ENCODE data around the gene PCK2.

- TF ChIP-seq, protein P1, sequence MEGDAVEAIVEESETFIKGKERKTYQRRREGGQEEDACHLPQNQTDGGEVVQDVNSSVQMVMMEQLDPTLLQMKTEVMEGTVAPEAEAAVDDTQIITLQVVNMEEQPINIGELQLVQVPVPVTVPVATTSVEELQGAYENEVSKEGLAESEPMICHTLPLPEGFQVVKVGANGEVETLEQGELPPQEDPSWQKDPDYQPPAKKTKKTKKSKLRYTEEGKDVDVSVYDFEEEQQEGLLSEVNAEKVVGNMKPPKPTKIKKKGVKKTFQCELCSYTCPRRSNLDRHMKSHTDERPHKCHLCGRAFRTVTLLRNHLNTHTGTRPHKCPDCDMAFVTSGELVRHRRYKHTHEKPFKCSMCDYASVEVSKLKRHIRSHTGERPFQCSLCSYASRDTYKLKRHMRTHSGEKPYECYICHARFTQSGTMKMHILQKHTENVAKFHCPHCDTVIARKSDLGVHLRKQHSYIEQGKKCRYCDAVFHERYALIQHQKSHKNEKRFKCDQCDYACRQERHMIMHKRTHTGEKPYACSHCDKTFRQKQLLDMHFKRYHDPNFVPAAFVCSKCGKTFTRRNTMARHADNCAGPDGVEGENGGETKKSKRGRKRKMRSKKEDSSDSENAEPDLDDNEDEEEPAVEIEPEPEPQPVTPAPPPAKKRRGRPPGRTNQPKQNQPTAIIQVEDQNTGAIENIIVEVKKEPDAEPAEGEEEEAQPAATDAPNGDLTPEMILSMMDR (conservative IDR thresholded peaks at IDR 0.05; ENCODE audit: low read depth, low read length): no peak
- no peak for TF ChIP-seq EZH2 (IDR thresholded peaks at IDR 0.05; ENCODE audit: borderline replicate concordance, low read depth, low read length, poor library complexity, severe bottlenecking)
These were observed 27.1 kb downstream of the PCK2 start for GRCh38 chr14:24121210-24121609.

Data from A673 (cell line).